NCI-H2227 treated with DMSO at 0.1 percent for 48 hours (cell line): Measurements from ENCODE around the gene STN1.

Source experiments
- DNase-seq: peaks from one replicate; lab custom pipeline; 2025; lab: John Stamatoyannopoulos, UW

The STN1 gene

GRCh38 chr10:103918053-103918846, at the start of gene STN1:
TSS of gene STN1 (minus strand) at chr10:103918184. CDS start at chr10:103917594, 590 bp downstream.
- peak; percentile 87 for DNase-seq

- peak; percentile 18 for DNase-seq
These were observed 49.6 kb upstream of the STN1 start for GRCh38 chr10:103967448-103968071.

- DNase-seq = peak; percentile 66
These were observed 48.9 kb upstream of the STN1 start, which contains the start of gene SLK for GRCh38 chr10:103966671-103967447. TSS of gene SLK (plus strand) at chr10:103967140. CDS start at chr10:103967746, 606 bp downstream.

DNA sequence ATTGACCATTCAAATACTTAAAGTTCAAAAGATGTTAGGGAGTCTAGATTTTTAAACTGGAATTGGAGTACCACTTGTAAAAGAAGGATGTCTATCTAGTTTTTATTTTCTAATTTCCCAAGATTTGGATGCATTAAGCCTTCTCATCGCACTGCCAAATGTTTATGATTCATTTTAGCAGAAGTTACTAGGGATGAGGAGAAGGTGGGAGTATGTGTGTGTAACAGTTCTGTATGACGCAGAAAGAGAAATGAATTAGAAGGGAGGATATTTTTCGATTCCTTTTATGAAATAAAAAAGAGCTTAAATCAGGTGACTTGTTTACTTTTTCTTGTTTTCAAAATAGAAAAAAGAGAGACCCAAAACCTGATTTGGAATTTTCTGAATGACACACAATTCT, 42.1 kb upstream of the STN1 start:
- DNase-seq = no peak

GRCh38 chr10:103958996-103959395, 41.0 kb upstream of the STN1 start:
- no peak for DNase-seq

- no peak for DNase-seq
These were observed 36.6 kb upstream of the STN1 start for GRCh38 chr10:103954543-103954942.

DNA sequence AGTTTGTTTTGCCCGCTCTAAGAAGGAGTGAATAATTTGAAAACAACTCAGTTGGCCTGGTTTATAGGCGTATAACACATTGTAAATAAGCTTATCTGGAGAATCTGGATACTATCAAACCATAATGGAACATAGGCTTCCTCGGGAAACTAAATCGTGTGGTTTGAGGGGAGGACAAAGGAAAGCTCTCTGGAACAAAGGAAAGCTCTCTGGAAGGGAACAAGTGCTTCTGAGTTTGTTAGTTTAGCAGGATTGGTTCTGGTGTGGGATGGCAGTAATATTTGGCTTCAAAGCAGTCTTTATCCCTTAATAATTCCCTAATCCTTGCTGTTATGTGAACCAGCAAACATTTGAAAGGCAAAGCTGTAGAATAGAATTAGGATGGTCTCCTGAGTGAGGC, 34.0 kb upstream of the STN1 start:
- DNase-seq = no peak

DNA sequence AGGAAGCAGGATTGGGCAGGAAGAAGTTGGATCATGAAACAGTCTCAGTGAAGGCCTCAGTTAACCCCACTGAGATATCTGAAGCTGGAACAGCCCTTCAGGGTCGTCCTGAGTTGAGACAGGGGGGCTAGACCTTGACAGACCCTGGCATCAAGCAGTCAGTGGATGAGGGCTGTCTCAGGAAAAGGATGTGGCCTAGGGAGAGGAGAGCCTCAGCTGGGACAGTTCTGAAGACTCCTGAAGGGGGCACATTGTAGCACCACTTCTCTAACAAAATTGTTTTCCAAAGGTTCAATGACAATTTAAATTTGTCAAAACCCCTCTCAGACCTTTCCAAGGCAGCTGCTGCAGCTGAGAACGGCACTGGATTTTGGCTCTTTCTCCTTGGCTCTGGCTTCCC, 33.2 kb upstream of the STN1 start:
- no peak for DNase-seq

DNA sequence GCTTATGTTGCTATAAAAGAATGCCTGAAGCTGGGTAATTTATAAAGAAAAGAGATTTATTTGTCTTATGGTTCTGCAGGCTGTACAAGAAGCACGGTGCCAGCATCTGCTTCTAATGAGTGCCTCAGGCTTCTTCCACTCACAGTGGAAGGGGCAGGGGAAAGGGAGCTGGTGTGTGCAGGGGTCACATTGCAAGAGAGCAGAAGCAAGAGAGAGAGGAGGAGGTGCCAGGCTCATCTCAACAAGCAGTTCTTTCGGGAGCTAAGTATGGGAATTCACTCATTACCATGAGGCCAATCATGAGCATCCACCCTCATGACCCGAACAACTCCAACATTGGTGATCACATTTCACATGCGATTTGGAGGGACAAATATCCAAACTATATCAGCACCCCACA, 31.7 kb upstream of the STN1 start:
- DNase-seq = no peak

- DNase-seq = no peak
These were observed 30.0 kb upstream of the STN1 start for GRCh38 chr10:103947799-103948516.

DNA sequence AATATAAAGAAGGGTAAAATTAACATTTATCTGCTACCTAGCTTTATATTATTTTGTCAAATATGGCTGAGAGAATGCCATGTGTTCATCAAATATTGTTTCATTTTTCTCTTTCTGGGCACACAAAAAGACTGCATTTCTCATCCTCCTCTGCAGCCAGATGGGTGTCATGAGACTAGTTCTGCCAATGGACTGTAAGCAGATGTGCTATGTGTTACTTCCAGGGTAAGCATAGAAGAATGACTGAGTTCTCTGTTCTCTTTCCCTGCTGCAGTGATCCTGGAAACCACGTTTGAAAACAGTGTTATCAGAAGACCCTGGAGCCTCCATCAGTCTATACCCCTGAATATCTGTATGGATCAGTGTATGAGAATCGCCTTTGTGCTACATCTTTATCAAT, 24.9 kb upstream of the STN1 start:
- no peak for DNase-seq

GRCh38 chr10:103941801-103942200, 23.8 kb upstream of the STN1 start:
- no peak for DNase-seq

DNA sequence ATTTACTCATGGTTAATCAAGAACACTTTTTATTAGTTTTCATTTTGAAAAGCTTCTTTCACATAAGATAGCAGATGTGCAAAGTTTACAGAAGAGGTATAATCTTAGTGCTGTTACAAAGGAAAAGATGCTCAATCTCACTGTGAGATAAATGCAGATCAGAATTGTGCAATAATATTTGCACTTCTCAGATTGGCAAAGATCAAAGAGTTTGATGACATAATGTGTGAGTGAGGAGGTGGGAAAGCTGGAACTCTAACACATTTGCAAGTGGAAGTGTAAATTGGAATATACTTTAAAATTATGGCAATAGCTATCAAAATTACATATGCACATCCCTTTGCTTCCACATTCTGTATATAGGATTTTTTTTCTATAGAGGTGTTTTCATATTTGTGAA, 21.5 kb upstream of the STN1 start:
- no peak for DNase-seq

DNA sequence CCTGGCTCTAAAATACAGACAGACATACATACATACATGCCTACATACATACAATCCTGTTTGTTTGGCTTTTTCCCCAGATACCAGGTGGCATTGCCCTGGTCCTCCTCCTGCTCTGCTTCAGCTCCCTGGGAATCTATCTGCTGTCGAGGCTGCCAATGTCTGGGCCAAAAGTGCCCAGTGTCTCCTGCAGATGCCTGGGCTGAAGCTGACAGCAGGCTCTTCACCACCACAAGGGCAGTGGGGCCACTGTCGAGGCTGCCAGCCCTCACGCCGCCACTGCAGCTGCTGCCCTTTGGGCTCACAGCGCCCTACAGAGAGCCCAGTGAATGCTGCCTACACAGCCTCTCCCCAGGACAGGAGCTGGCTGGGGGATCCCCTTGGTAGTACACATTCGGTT, 18.0 kb upstream of the STN1 start:
- DNase-seq = no peak

DNA sequence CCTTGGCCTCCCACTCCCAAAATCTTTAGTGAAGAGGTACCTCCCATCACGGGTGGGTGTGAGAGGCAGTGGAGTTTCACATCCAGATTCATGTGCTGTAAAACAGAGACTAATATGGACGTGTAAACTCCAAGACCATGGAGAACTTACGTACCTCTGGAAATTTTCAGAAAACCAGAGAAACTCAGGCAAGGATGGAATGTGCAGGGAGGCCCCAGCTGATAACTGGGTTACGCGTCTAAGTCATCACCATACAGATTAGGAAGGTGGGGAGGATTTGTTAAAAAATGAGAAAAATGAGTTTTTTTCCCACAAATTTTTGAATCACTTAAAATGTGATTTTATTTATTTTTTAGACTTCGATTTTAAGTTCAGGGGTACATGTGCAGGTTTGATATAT, 16.3 kb upstream of the STN1 start:
- no peak for DNase-seq

- no peak for DNase-seq
These were observed 15.7 kb upstream of the STN1 start for GRCh38 chr10:103933557-103934121.

GRCh38 chr10:103932971-103933370, 15.0 kb upstream of the STN1 start:
- DNase-seq = no peak

- DNase-seq = no peak
These were observed 14.3 kb upstream of the STN1 start for GRCh38 chr10:103932271-103932670.

DNA sequence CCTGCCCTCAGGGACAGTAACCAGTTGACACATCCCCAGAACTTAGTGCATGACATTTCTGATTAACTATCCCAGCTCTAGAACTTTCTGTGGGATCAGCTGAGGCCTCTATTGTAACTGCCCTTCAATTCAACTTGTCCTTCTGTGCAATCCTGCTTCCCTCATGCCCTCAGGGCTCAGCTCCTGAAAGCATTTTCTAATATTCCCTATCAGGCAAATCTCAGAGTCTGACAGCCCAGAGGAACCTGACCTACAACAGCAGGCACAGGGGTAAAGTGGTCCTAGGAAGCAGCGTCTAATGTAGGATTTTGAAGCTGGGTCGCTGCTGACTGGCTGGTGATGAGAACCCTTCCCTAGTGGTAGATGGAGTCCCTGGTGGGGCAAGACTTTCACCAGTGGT, 13.6 kb upstream of the STN1 start:
- DNase-seq = no peak

GRCh38 chr10:103930881-103931280, 12.9 kb upstream of the STN1 start:
- no peak for DNase-seq

GRCh38 chr10:103930449-103930848, 12.5 kb upstream of the STN1 start:
- no peak for DNase-seq

GRCh38 chr10:103929381-103929921, 11.5 kb upstream of the STN1 start:
- no peak for DNase-seq
